GM13976 (cell line): Measurements from ENCODE around the gene C2CD4B.

ENCODE experiments used
- DNase-seq: peaks from one replicate; pipeline ENCODE4 v3.0.0; 2012; ENCODE audit warnings: low spot score
- CTCF ChIP-seq: IDR thresholded peaks from 2 replicates; pipeline ENCODE4 v1.5.1; 2012; ENCODE audit warnings: borderline replicate concordance, mild to moderate bottlenecking; ENCODE audit not compliant: insufficient read depth; ENCODE audit errors: extremely low read depth, missing control alignments, control extremely low read depth
- in situ Hi-C: fragments of 300-500 bp; cut with MboI; formaldehyde crosslinking; loops from one replicate; pipeline ENCODE4 v1.12.0; 2022; ENCODE audit warnings: low sequenced_read_pairs, mixed read lengths, inconsistent platforms; ENCODE audit not compliant: unreplicated experiment

C2CD4B gene

GRCh38 chr15:62145015-62145735 is 19.9 kb downstream of the C2CD4B start:
- no peak for DNase-seq
- in situ Hi-C loops = no loop called here

GRCh38 chr15:62142736-62143135 is 22.3 kb downstream of the C2CD4B start:
- no peak for DNase-seq
- in situ Hi-C loops = no loop called here
- TF ChIP-seq CTCF = no peak

More at GRCh38 chr15:62145015-62145735, 19.9 kb downstream of the C2CD4B start:
- TF ChIP-seq CTCF = no peak

- in situ Hi-C loops = no loop called here
- no peak for DNase-seq
- TF ChIP-seq CTCF = no peak
Observed at GRCh38 chr15:62141643-62142588, 23.2 kb downstream of the C2CD4B start.

GRCh38 chr15:62141200-62141599 is 23.9 kb downstream of the C2CD4B start:
- DNase-seq = no peak
- no peak for TF ChIP-seq CTCF
- in situ Hi-C loops = no loop called here

GRCh38 chr15:62138124-62138523 is 27.0 kb downstream of the C2CD4B start:
- in situ Hi-C loops = no loop called here
- DNase-seq = no peak
- TF ChIP-seq CTCF = no peak

GRCh38 chr15:62136911-62137865 is 27.9 kb downstream of the C2CD4B start:
- no peak for DNase-seq
- TF ChIP-seq CTCF = no peak
- in situ Hi-C loops = no loop called here
